ENCODE measurements around the gene MAN1A1. TPM values are rescaled to one million over a fixed set of nuclear protein-coding genes. Genes with fewer than 3 reads are reported as not detected.

The MAN1A1 gene
- total RNA-seq, 1 experiment from 2014 or later = 19.0 TPM

DNA sequence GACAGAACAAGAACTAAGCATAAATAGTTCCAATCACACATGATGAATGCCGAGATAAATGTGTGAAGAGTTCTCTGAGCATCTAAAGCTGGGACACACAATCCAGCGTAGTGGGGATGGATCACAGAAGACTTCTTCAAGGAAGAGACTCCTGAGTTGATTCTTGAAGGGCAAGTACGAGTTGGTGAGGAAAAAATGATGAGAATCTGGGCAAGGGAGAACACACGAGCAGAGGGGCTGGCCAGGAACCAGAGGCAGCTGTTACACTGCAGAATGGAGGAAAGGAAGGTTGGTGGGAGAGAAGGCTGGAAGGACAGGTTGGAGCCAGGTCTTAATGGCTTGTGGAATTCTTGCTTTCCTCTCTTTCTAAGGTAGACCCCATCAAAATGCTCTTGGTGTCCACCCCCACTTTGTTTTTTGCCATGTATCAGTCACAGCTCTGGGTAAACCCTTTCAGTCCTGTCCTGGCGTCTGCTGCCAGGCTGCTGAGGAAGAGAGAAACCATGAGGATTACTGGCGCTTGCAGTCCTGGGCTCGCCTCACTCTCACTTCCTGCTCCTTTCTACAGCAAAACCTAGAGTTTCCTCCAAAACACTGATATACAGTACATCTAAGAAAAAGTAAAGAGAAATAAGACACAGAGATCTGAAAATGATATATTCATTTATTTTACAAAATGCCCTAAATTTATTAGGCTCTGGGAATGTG lies 143.5 kb downstream of the MAN1A1 start:
- POLR2A ChIA-PET (ENCODE audit: unreplicated experiment) = no interaction called here
- Histone ChIP-seq H3K4me1 (ENCODE audit: insufficient read depth, low read length) (no peaks in the 10 kb centered on the region), H3K36me3 (ENCODE audit: low read depth, low read length) (no peaks in the 10 kb centered on the region), H3K9me2 (replicated peaks; ENCODE audit: low read length) (no peaks in the 10 kb centered on the region), H3K27ac (ENCODE audit: low read length) (no peak overlapping the region), H3K27me3 (ENCODE audit: low read length) (no peaks in the 10 kb centered on the region), H3K4me3 (ENCODE audit: low read length) (no peak overlapping the region), H3K79me2 (ENCODE audit: low read length) (no peaks in the 10 kb centered on the region), H3K9me3 (ENCODE audit: low read length) (no peaks in the 10 kb centered on the region), H3K9ac (ENCODE audit: low read length) (no peak overlapping the region), H3F3A (ENCODE audit: low read length, unreplicated experiment) (no peaks in the 10 kb centered on the region), H2AFZ (ENCODE audit: low read length) (no peak overlapping the region), H3K4me2 (ENCODE audit: low read length) (no peak overlapping the region), H4K20me1 (ENCODE audit: low read length) (no peaks in the 10 kb centered on the region)
- ATAC-seq (no peak), DNase-seq (no peak)
- BruUV-seq (replicated peaks) = no TSS peak
- intact Hi-C loops (cut with micrococcal nuclease) = loop anchor here (5.0 kb wide), 1 partner anchor 126 kb away; no protein-coding TSS in a partner anchor
- TF ChIP-seq, protein P1, sequence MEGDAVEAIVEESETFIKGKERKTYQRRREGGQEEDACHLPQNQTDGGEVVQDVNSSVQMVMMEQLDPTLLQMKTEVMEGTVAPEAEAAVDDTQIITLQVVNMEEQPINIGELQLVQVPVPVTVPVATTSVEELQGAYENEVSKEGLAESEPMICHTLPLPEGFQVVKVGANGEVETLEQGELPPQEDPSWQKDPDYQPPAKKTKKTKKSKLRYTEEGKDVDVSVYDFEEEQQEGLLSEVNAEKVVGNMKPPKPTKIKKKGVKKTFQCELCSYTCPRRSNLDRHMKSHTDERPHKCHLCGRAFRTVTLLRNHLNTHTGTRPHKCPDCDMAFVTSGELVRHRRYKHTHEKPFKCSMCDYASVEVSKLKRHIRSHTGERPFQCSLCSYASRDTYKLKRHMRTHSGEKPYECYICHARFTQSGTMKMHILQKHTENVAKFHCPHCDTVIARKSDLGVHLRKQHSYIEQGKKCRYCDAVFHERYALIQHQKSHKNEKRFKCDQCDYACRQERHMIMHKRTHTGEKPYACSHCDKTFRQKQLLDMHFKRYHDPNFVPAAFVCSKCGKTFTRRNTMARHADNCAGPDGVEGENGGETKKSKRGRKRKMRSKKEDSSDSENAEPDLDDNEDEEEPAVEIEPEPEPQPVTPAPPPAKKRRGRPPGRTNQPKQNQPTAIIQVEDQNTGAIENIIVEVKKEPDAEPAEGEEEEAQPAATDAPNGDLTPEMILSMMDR (conservative IDR thresholded peaks at IDR 0.05; ENCODE audit: low read depth, low read length) = no peak
- TF ChIP-seq EZH2 (IDR thresholded peaks at IDR 0.05; ENCODE audit: low read length, unreplicated experiment) = no peak
- CTCF ChIA-PET = no interaction called here

DNA sequence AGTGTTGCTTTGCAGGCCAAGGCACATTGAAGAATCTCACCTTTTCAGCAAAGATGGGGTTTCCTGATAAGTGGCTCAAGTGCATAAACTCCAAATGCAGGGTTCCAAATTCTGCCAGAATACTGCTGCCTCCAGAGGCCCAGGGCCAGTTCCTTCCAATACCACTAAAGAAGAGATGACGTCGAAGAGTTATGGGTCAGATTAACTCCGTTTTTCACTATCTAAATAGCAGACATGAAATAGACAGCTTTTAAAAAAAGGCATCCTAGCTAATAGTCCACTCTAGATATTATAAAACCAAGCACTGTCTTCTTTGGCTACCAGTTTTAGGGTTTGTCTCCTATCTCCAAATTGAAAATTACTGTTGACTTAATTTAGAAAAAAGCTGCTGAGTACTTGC lies 144.8 kb downstream of the MAN1A1 start:
- Histone ChIP-seq H3K4me3 (ENCODE audit: low read length) (no peak overlapping the region), H3K79me2 (ENCODE audit: low read length) (no peaks in the 10 kb centered on the region), H3K27ac (ENCODE audit: low read length) (no peak overlapping the region), H3K4me1 (ENCODE audit: insufficient read depth, low read length) (no peaks in the 10 kb centered on the region), H3K27me3 (ENCODE audit: low read length) (no peaks in the 10 kb centered on the region), H3K9me2 (replicated peaks; ENCODE audit: low read length) (no peaks in the 10 kb centered on the region), H3K9ac (ENCODE audit: low read length) (no peak overlapping the region), H3F3A (ENCODE audit: low read length, unreplicated experiment) (no peaks in the 10 kb centered on the region), H3K4me2 (ENCODE audit: low read length) (no peak overlapping the region), H3K9me3 (ENCODE audit: low read length) (no peaks in the 10 kb centered on the region), H3K36me3 (ENCODE audit: low read depth, low read length) (no peaks in the 10 kb centered on the region), H2AFZ (ENCODE audit: low read length) (no peak overlapping the region), H4K20me1 (ENCODE audit: low read length) (no peaks in the 10 kb centered on the region)
- ChIA-PET POLR2A (ENCODE audit: unreplicated experiment) (no interaction called here), CTCF (no interaction called here)
- BruUV-seq (replicated peaks) = no TSS peak
- intact Hi-C loops (cut with micrococcal nuclease) = loop anchor here (5.0 kb wide), 1 partner anchor 128 kb away; no protein-coding TSS in a partner anchor
- TF ChIP-seq EZH2 (IDR thresholded peaks at IDR 0.05; ENCODE audit: low read length, unreplicated experiment) = no peak
- TF ChIP-seq, protein P1 (conservative IDR thresholded peaks at IDR 0.05; ENCODE audit: low read depth, low read length) = no peak
- TF ChIP-seq EZH2phosphoT487 (IDR thresholded peaks at IDR 0.05; ENCODE audit: borderline replicate concordance, low read length) = no peak
- no peak for ATAC-seq
- no peak for DNase-seq

DNA sequence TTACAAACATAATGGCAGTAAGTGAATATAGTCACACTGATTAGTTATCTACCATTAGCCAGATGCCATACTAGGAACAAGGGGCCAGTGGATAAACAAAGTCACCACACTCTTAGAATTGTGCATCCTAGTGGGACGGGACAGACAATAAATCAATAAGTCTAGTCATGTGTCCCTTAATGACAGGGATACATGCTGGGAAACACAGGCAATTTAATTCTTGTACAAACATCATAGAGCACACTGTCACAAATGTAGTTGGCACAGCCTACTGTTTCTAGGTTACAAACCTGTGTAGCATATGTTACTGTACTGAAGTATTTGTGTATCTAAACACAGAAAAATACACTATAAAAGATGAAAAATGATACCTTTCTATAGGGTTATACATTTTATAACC lies 148.1 kb downstream of the MAN1A1 start:
- POLR2A ChIA-PET (ENCODE audit: unreplicated experiment) = no interaction called here
- no peaks in the 10 kb centered on the region for H3F3A ChIP-seq (ENCODE audit: low read length, unreplicated experiment)

More for the DNA sequence above, 148.1 kb downstream of the MAN1A1 start:
- no peaks in the 10 kb centered on the region for H3K27me3 ChIP-seq (ENCODE audit: low read length)
- no peak for DNase-seq
- intact Hi-C loops (cut with micrococcal nuclease) = no loop called here
- H4K20me1 ChIP-seq (ENCODE audit: low read length) = no peaks in the 10 kb centered on the region
- no TSS peak for BruUV-seq (replicated peaks)
- H3K79me2 ChIP-seq (ENCODE audit: low read length) = no peaks in the 10 kb centered on the region
- H2AFZ ChIP-seq (ENCODE audit: low read length) = no peak overlapping the region
- no peaks in the 10 kb centered on the region for H3K9me2 ChIP-seq (replicated peaks; ENCODE audit: low read length)
- TF ChIP-seq EZH2phosphoT487 (IDR thresholded peaks at IDR 0.05; ENCODE audit: borderline replicate concordance, low read length) (no peak), EZH2 (IDR thresholded peaks at IDR 0.05; ENCODE audit: low read length, unreplicated experiment) (no peak)
- TF ChIP-seq, protein P1 (conservative IDR thresholded peaks at IDR 0.05; ENCODE audit: low read depth, low read length) = no peak
- no peak for ATAC-seq
- H3K9ac ChIP-seq (ENCODE audit: low read length) = no peak overlapping the region
- CTCF ChIA-PET = no interaction called here
- H3K4me3 ChIP-seq (ENCODE audit: low read length) = no peak overlapping the region
- H3K4me1 ChIP-seq (ENCODE audit: insufficient read depth, low read length) = no peaks in the 10 kb centered on the region
- H3K27ac ChIP-seq (ENCODE audit: low read length) = no peak overlapping the region
- H3K4me2 ChIP-seq (ENCODE audit: low read length) = no peak overlapping the region
- no peaks in the 10 kb centered on the region for H3K9me3 ChIP-seq (ENCODE audit: low read length)
- no peaks in the 10 kb centered on the region for H3K36me3 ChIP-seq (ENCODE audit: low read depth, low read length)

Data from PC-3 (cell line).